MM.1S (cell line): ENCODE measurements around the gene SPHK2.

ENCODE experiments used
- CTCF ChIP-seq: fragments of 300-600 bp; sonication (generic); IDR thresholded peaks from 2 replicates; pipeline ENCODE4 v1.5.1; 2016; ENCODE audit warnings: antibody characterized with exemption, low read length, mixed read lengths
- EZH2 ChIP-seq: fragments of 300-600 bp; sonication (generic); optimal IDR thresholded peaks from 2 replicates; pipeline ENCODE3; 2017; ENCODE audit warnings: low read depth, mild to moderate bottlenecking, antibody characterized with exemption, low read length, mixed read lengths

GRCh38 chr19:48645620-48646000 is 26.3 kb downstream of the SPHK2 start:
- TF ChIP-seq CTCF (no peak), EZH2 (no peak)
